Measurements from ENCODE around the gene C16orf86.

The C16orf86 gene

GRCh38 chr16:67666559-67667452, at the start of gene C16orf86, which contains the start of gene ENKD1:
C16orf86 (plus strand) TSS chr16:67666814; CDS start chr16:67666971, 157 bp downstream.
ENKD1 (minus strand) TSS chr16:67666750; CDS start chr16:67666442, 308 bp downstream.
- peak; percentile 90 for DNase-seq

DNA sequence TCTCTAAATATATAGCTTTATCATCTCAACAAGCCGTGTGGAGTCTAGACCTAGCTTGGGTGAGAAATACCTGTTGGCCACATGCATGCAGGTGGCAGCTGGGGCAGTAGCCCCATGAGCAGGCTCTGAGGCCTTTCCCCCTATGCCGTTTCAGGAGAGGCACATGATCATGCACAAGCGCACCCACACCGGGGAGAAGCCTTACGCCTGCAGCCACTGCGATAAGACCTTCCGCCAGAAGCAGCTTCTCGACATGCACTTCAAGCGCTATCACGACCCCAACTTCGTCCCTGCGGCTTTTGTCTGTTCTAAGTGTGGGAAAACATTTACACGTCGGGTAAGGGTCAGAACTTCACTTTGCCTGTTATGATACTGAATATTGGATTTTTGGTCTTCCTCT, 38.4 kb upstream of the C16orf86 start:
- DNase-seq, result no peak

DNA sequence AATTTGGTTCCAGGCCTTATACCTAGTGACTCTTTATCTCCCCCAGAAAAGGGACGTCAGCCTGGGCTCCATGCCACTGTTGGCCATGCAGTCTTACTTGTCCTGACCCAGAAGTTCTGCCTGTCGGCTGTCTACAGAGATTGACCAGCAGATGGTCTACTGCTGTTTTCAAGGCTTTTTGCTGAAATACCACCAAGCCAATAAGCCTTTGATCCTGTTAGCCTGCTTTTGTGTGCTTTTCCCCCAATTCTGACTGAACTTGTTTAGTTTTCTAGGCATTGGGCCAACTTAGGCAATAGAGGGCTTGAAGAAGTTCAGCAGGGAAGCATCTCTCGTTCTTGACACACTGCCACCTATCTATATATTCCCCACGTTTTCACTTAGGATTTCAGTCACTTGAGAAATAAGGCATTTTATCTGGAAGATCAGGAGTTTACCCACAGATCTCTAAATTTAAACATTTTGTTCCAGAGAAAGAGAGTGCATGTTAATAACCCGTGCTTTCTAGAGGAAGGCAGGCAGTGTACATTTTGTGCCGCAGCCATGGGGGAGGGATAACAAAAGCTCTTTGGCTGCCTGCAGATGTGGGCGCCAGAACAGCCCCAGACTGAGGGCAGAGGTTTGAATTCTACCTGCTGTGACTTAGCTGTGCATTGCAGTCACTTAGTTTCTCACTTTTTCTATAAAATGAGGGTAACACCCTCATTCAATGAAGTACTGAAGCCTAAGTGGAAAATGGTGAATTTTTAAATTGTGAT, 34.0 kb upstream of the C16orf86 start:
- DNase-seq, result no peak

GRCh38 chr16:67636713-67637112, 29.9 kb upstream of the C16orf86 start:
- no peak for DNase-seq

DNA sequence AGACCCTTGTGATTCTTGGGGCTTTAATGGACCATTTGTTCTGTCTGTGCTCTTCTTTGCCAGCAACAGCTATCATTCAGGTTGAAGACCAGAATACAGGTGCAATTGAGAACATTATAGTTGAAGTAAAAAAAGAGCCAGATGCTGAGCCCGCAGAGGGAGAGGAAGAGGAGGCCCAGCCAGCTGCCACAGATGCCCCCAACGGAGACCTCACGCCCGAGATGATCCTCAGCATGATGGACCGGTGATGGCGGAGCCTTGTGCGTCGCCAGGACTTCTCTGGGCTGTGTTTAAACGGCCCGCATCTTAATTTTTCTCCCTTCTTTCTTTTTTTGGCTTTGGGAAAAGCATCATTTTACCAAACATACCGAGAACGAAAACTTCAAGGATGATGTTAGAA, 29.0 kb upstream of the C16orf86 start:
- DNase-seq, result no peak

GRCh38 chr16:67641779-67642708, 24.6 kb upstream of the C16orf86 start:
- no peak for DNase-seq

DNA sequence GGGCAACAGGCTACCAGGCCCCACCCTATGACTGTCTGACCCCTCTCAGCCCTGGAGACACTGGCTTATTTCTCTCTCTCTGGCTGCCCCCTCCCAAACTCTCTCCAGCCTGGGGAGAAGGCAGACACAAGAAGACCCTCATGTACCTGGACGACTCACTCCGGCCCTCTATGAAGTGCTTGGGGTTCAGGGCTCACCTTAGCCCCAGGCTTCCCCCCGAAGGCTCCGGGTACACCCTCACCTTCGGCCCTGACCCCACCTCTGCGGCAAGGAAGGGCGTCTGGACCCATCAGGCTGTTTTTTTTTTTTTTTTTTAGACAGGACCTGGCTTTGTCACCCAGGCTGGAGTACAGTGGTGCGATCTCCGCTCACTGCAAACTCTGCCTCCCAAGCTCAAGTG, 22.6 kb upstream of the C16orf86 start:
- DNase-seq, result no peak

- DNase-seq, result no peak
These were observed 21.1 kb upstream of the C16orf86 start for GRCh38 chr16:67645397-67646121.

DNA sequence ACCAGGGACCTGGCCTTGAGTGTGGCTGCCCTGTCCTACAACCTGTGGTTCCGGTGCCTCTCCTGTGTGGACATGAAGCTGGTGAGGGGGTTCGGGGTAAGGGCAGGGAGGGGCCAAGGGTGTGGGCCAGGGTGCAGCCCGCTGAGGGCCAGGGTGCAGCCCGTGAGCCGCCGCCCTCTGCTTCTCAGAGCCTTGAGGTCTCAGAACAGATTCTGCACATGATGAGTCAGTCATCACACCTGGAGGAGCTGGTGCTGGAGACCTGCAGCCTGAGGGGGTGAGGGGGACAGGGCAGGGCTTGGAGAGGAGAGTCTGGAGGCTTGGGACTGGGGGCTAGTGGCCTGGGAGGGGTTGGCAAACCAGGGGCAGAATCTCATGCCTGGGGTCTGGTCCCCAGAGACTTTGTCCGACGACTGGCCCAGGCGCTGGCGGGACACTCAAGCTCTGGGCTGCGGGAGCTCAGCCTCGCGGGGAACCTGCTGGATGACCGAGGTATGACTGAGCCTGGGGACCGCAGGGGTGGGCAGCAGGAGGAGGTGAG, 19.4 kb upstream of the C16orf86 start:
- DNase-seq, result no peak

DNA sequence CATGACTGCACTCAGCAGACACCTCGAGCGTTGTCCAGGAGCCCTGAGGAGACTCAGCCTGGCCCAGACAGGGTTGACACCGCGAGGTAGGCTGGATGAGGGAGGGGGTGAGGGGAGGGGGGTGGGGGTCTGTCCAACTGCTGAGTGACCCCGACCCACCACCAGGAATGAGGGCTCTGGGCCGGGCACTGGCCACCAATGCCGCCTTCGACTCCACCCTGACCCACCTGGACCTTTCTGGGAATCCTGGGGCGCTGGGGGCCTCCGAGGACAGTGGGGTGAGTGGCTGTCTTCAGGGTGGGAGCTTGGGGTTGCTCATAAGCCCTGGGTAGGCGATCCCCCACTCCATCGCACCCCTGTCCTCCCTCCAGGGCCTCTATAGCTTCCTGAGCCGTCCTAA, 18.9 kb upstream of the C16orf86 start:
- no peak for DNase-seq

DNA sequence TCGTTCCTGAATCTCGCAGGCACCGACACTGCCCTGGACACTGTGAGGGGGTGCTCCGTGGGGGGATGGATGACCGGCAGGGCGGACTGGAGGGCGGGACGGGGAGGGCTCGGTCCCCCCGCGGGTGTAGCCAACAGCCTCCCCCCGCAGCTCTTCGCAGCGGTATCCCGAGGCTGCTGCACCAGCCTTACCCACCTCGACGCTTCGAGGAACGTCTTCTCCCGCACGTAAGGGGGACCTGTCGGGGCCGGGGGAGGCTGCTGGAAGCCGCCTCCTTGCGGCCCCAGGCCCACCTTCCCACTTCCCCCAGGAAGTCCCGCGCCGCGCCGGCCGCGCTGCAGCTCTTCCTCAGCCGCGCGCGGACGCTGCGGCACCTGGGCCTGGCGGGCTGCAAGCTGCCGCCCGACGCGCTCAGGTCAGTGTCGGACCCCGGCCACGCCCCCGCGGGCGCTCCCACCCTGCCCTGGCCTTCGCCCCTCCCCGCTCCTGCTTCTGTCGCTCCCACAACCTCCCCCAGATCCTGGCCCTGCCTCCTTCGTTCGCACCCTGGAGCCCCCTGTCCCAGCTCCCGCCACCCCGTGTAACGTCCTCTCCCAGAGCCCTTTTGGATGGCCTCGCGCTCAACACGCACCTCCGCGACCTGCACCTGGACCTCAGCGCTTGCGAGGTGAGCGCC, 18.4 kb upstream of the C16orf86 start:
- DNase-seq, result no peak

DNA sequence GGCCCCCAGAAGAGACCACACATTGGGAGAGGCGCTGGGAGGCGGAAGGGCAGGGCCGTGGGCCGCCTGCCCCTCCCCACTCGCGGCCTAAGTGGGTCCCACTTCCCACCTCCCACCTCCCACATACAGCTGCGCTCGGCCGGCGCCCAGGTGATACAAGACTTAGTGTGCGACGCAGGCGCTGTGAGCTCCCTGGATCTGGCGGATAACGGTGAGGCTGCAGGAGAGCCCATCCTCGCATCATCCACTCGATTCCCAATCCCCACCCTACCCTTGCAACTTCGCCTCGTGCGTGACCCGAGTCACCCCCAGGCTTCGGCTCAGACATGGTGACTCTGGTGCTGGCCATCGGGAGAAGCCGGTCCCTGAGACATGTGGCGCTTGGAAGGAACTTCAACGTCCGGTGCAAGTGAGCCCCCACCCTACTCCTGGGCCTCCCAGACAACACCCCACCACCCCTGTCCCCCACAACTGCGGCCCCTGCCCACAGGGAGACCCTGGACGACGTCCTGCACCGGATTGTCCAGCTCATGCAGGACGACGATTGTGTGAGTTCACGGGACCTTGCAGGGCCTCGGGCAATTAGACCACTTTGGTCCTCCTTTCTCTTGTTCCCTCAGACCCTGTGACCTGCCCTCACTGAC, 17.7 kb upstream of the C16orf86 start:
- DNase-seq, result no peak

GRCh38 chr16:67649494-67649931, 17.1 kb upstream of the C16orf86 start:
- DNase-seq, result peak; percentile 36

GRCh38 chr16:67650023-67650422, 16.6 kb upstream of the C16orf86 start:
- no peak for DNase-seq

DNA sequence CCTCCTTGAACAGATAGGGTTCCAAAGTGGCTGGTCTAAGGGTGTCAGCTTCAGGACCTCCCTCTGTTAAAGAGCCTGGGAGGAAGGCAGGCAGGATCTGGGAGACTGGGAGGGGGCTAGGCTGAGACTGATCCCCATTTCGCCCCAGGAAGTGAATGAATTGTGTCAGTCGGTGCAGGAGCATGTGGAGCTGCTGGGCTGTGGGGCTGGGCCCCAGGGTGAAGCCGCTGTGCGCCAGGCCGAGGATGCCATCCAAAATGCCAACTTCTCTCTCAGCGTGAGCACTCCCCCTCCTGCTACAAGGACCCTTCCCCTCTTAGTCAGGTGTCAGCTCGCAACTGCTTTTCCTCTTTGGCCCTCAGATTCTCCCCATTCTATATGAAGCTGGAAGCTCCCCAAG, 15.6 kb upstream of the C16orf86 start:
- DNase-seq, result no peak

DNA sequence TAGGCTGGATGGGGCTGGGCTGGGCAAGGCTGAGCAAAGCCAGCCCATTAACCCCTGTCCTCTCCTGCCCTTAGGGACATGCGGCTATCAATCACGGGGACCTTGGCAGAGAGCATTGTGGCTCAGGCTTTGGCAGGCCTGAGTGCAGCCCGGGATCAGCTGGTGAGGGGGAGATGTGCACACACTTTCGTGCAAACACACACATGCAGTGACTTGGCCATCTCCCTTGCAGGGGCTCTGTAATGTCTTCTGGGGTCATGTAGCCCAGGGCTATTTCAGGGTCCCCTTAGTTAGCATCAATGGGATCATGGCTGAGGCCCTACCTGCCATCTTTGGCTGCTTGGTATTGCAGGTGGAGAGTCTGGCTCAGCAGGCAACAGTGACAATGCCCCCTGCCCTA, 14.8 kb upstream of the C16orf86 start:
- DNase-seq, result no peak

GRCh38 chr16:67652578-67653127, 14.0 kb upstream of the C16orf86 start:
- peak; percentile 32 for DNase-seq

GRCh38 chr16:67653128-67653788, 13.4 kb upstream of the C16orf86 start:
- peak; percentile 29 for DNase-seq

DNA sequence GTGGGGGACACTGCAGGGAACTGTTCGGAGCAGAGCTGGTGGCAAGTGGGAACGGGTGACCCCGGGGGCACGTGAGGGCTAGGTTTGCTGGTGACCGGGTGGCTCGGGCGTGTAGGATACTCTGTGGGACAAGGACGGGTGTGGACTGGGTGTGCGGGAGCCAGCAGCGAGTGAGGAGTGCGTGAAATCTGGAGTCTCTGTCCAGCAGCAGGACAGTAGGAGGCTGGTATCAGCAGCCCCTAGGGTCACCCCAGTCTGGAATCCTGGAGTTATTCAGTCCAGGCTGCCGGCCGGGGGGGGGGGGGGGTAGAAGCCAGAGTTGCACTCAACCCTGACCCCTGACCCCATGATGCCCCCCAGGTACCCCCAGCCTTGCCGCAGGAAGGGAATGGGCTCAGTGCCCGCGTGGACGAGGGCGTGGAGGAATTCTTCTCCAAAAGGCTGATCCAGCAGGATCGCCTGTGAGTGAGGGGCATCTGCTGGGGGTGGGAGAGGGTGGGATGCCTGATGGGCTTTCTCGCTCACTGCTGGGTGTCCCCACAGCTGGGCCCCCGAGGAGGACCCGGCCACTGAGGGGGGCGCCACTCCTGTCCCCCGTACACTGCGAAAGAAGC, 12.7 kb upstream of the C16orf86 start:
- DNase-seq, result peak; percentile 17

All from femur (tissue), 1 donor.